IMR-90 (cell line): Measurements from ENCODE around the gene SEMA5A. TPM values are rescaled to one million over a fixed set of nuclear protein-coding genes. Genes with fewer than 3 reads are reported as not detected.
A peak's percentile ranks its signal among the peaks of the same experiment; 100 is the strongest.

Experiments used
- ATAC-seq: fragments of 200-7000 bp; cut with Tn5 transposase; 2 replicates; pipeline ENCODE4 v1.9.1; 2020; ENCODE audit warnings: low read depth, mild to moderate bottlenecking, moderate library complexity
- BruUV-seq: library from RNA; stranded (reverse); fragments of 400-500 nt; replicated peaks from 2 replicates; lab custom pipeline; 2021; lab: Mats Ljungman, UMichigan
- CTCF ChIA-PET: fragments of 300-600 bp; formaldehyde crosslinking; extraction: SDS; loops from one replicate; lab custom pipeline; 2021; ENCODE audit warnings: antibody characterized with exemption; lab: Yijun Ruan, JAX
- POLR2A ChIA-PET: fragments of 300-600 bp; sonication (Branson Sonifier 250); formaldehyde crosslinking; loops from one replicate; lab custom pipeline; 2022; ENCODE audit warnings: antibody characterized with exemption; ENCODE audit not compliant: unreplicated experiment; lab: Charles Lee
- DNase-seq: peaks from one replicate; pipeline ENCODE4 v3.0.0; 2013
- H2AFZ ChIP-seq: replicated peaks from 2 replicates; pipeline ENCODE3; 2013; ENCODE audit warnings: low read length, mild to moderate bottlenecking; ENCODE audit not compliant: poor library complexity
- H2AK5ac ChIP-seq: 2 replicates; pipeline ENCODE4 v1.6.1; 2013; ENCODE audit warnings: low read depth, low read length, inconsistent platforms
- H2AK9ac ChIP-seq: replicated peaks from 2 replicates; pipeline ENCODE3; 2013; ENCODE audit warnings: mild to moderate bottlenecking, low read depth, low read length, moderate library complexity; ENCODE audit not compliant: poor library complexity
- H2BK120ac ChIP-seq: 2 replicates; pipeline ENCODE4 v1.6.1; 2013; ENCODE audit warnings: low read depth, low read length, inconsistent platforms
- H2BK15ac ChIP-seq: 3 replicates; pipeline ENCODE4 v1.6.1; 2013; ENCODE audit warnings: low read depth, low read length, inconsistent platforms
- H2BK20ac ChIP-seq: 2 replicates; pipeline ENCODE4 v1.6.1; 2013; ENCODE audit warnings: low read depth, mild to moderate bottlenecking, inconsistent platforms, low read length, moderate library complexity
- H2BK5ac ChIP-seq: 2 replicates; pipeline ENCODE4 v1.6.1; 2013; ENCODE audit warnings: mild to moderate bottlenecking, low read depth, low read length, inconsistent platforms; ENCODE audit not compliant: poor library complexity, severe bottlenecking
- H3K14ac ChIP-seq: replicated peaks from 2 replicates; pipeline ENCODE4 v1.6.1; 2013; ENCODE audit warnings: low read depth, low read length, inconsistent platforms
- H3K18ac ChIP-seq: 2 replicates; pipeline ENCODE4 v1.6.1; 2013; ENCODE audit warnings: low read depth, low read length, control low read depth
- H3K23ac ChIP-seq: 2 replicates; pipeline ENCODE4 v1.6.1; 2013; ENCODE audit warnings: low read depth, low read length, inconsistent platforms
- H3K27ac ChIP-seq: 2 replicates; pipeline ENCODE4 v1.5.1; 2013; ENCODE audit warnings: mild to moderate bottlenecking, control low read depth, low read length; ENCODE audit not compliant: insufficient read depth
- H3K27me3 ChIP-seq: 2 replicates; pipeline ENCODE4 v1.6.1; 2013; ENCODE audit warnings: low read length; ENCODE audit not compliant: control insufficient read depth, insufficient read depth
- H3K36me3 ChIP-seq: 2 replicates; pipeline ENCODE4 v1.6.1; 2013; ENCODE audit warnings: low read length, mixed read lengths; ENCODE audit not compliant: control insufficient read depth, insufficient read depth
- H3K4ac ChIP-seq: 2 replicates; pipeline ENCODE4 v1.6.1; 2013; ENCODE audit warnings: low read depth, low read length, inconsistent platforms
- H3K4me1 ChIP-seq: 2 replicates; pipeline ENCODE4 v1.6.1; 2013; ENCODE audit warnings: low read length, mixed read lengths; ENCODE audit not compliant: control insufficient read depth, insufficient read depth
- H3K4me2 ChIP-seq: 2 replicates; pipeline ENCODE4 v1.6.1; 2013; ENCODE audit warnings: low read depth, mild to moderate bottlenecking, control low read depth, low read length, moderate library complexity
- H3K4me3 ChIP-seq: 2 replicates; pipeline ENCODE4 v1.5.1; 2013; ENCODE audit warnings: low read depth, mild to moderate bottlenecking, control low read depth, low read length, moderate library complexity; ENCODE audit not compliant: insufficient read depth
- H3K56ac ChIP-seq: 2 replicates; pipeline ENCODE4 v1.6.1; 2013; ENCODE audit warnings: low read length, inconsistent platforms; ENCODE audit not compliant: insufficient read depth; ENCODE audit errors: extremely low read depth
- H3K79me1 ChIP-seq, 2 experiments: 2 replicates each; pipeline ENCODE4 v1.6.1; 2013; ENCODE audit warnings: low read length in 2 of 2, inconsistent platforms in 1 of 2, low read depth in 1 of 2
- H3K9ac ChIP-seq: 2 replicates; pipeline ENCODE4 v1.6.1; 2013; ENCODE audit warnings: low read depth, low read length, control low read depth
- H3K9me1 ChIP-seq: 2 replicates; pipeline ENCODE4 v1.6.1; 2013; ENCODE audit warnings: low read length, inconsistent platforms; ENCODE audit not compliant: insufficient read depth
- H3K9me3 ChIP-seq: 2 replicates; pipeline ENCODE4 v1.6.1; 2013; ENCODE audit warnings: low read length; ENCODE audit not compliant: control insufficient read depth, insufficient read depth
- H4K20me1 ChIP-seq: 2 replicates; pipeline ENCODE4 v1.6.1; 2013; ENCODE audit warnings: low read length, inconsistent platforms; ENCODE audit not compliant: insufficient read depth
- H4K5ac ChIP-seq: 2 replicates; pipeline ENCODE4 v1.6.1; 2013; ENCODE audit warnings: mild to moderate bottlenecking, low read depth, low read length, control low read depth
- H4K8ac ChIP-seq, 2 experiments: 2 replicates each; pipeline ENCODE4 v1.6.1; 2013; ENCODE audit warnings: low read depth in 2 of 2, low read length in 2 of 2, control low read depth in 1 of 2, inconsistent platforms in 1 of 2
- H4K91ac ChIP-seq: 2 replicates; pipeline ENCODE4 v1.6.1; 2013; ENCODE audit warnings: low read depth, low read length, inconsistent platforms; ENCODE audit not compliant: insufficient read depth
- BHLHE40 ChIP-seq: fragments of 150-350 bp; IDR thresholded peaks from 2 replicates; pipeline ENCODE4 v1.6.1; 2016; ENCODE audit warnings: mild to moderate bottlenecking, low read depth, low read length
- FOS ChIP-seq: fragments of 150-350 bp; IDR thresholded peaks from 2 replicates; pipeline ENCODE4 v1.6.1; 2016; ENCODE audit warnings: low read depth, low read length
- NFE2L2 ChIP-seq: fragments of 150-350 bp; IDR thresholded peaks from 2 replicates; pipeline ENCODE4 v1.6.1; 2016; ENCODE audit warnings: low read depth, mild to moderate bottlenecking, low read length
- POLR2A ChIP-seq: IDR thresholded peaks from 2 replicates; pipeline ENCODE4 v1.6.1; 2012; ENCODE audit warnings: mild to moderate bottlenecking, low read depth, low read length
- RCOR1 ChIP-seq: IDR thresholded peaks from 2 replicates; pipeline ENCODE4 v1.6.1; 2012; ENCODE audit warnings: mild to moderate bottlenecking, low read length, improper control_type of control experiment; ENCODE audit not compliant: insufficient replicate concordance
- WGBS, 2 experiments: methylation state at CpG; one replicate each; pipeline versions ENCODE4 v1.1.5 to v1.1.7; 2013; ENCODE audit warnings: missing lambda C conversion rate in 2 of 2; ENCODE audit not compliant: insufficient read length in 1 of 2; ENCODE audit errors: extremely low coverage in 2 of 2; 5-methylcytosine and 5-hydroxymethylcytosine counted together
- dilution Hi-C: fragments of 300-500 bp; cut with HindIII; formaldehyde crosslinking; loops from one replicate; pipeline ENCODE4 v1.14.3; 2018; ENCODE audit warnings: low sequenced_read_pairs; ENCODE audit not compliant: unreplicated experiment
- in situ Hi-C: fragments of 300-500 bp; cut with MboI; formaldehyde crosslinking; loops from 3 replicates; pipeline ENCODE4 v1.14.3; 2019; ENCODE audit warnings: low sequenced_read_pairs, inconsistent platforms, mixed read lengths
- intact Hi-C: fragments of 100-400 bp; cut with micrococcal nuclease; formaldehyde crosslinking; loops from 2 replicates; pipeline ENCODE4 v1.10.0; 2022
- polyA plus RNA-seq, 3 experiments: library from polyadenylated mRNA; depleted of rRNA; stranded (reverse); fragments of >200 nt; gene quantifications; 2 replicates each; pipeline ENCODE4 v1.2.3, GENCODE V29; 2012; ENCODE audit warnings: low replicate concordance in 1 of 3
- total RNA-seq: library from RNA; depleted of rRNA; stranded (reverse); fragments of >200 nt; gene quantifications from 2 replicates; pipeline ENCODE4 v1.2.3, GENCODE V29; 2012

SEMA5A gene
- total and polyA plus RNA-seq, 2 of the 4 experiments (the other 2 are of a cell fraction) = 8.2 to 9.9 TPM

GRCh38 chr5:9015260-9015936 is 530.5 kb downstream of the SEMA5A start:
- Histone ChIP-seq H3K4ac (peak overlapping the region; percentile 76), H2BK5ac (peak overlapping the region; percentile 70), H3K9me1 (peaks cover 11% of the 10 kb centered on the region), H4K20me1 (no peaks in the 10 kb centered on the region), H3K14ac (peak overlapping the region; percentile 51), H4K91ac (peak overlapping the region; percentile 95), H3K4me3 (no peak overlapping the region), H3K23ac (peak overlapping the region; percentile 91), H3K27me3 (no peaks in the 10 kb centered on the region), H2AK5ac (peak overlapping the region; percentile 94), H3K56ac (peak overlapping the region; percentile 57; the same call in 1 of the 2 replicates), H3K18ac (peak overlapping the region; percentile 83; the same call in 1 of the 2 replicates), H3K4me1 (peaks cover 17% of the 10 kb centered on the region), H3K9me3 (no peaks in the 10 kb centered on the region), H2AK9ac (peak overlapping the region; percentile 50), H3K27ac (peak overlapping the region; percentile 9; the same call in 1 of the 2 replicates), H2AFZ (no peak overlapping the region), H3K4me2 (no peak overlapping the region), H3K9ac (no peak overlapping the region), H2BK20ac (peak overlapping the region; percentile 100), H3K36me3 (no peaks in the 10 kb centered on the region), H2BK15ac (peak overlapping the region; percentile 96), H3K79me1 (no peaks in the 10 kb centered on the region; a peak in 1 of 4 replicates), H4K5ac (peak overlapping the region; percentile 84), H2BK120ac (peak overlapping the region; percentile 99), H4K8ac (peak overlapping the region; percentile 89 to 90)
- TF ChIP-seq BHLHE40 (no peak), NFE2L2 (no peak), POLR2A (no peak), FOS (no peak), RCOR1 (no peak)
- intact Hi-C loops (no loop called here), dilution Hi-C loops (no loop called here), in situ Hi-C loops (no loop called here)
- ATAC-seq (peak; percentile 54), DNase-seq (peak; percentile 44)
- ChIA-PET CTCF (no interaction called here), POLR2A (no interaction called here)
- BruUV-seq = no TSS peak
- no CpG with 5 or more reads among the region's 5 CpGs for WGBS, 2 experiments
